GM21528 (cell line): ENCODE results near the gene MYBPHL.
A peak's percentile ranks its signal among the peaks of the same experiment; 100 is the strongest.

Source experiments
- ATAC-seq: cut with Tn5 transposase; IDR thresholded peaks from one replicate; pipeline ENCODE4 v1.9.1; 2021; ENCODE audit warnings: mild to moderate bottlenecking, moderate library complexity; ENCODE audit not compliant: unreplicated experiment, low FRiP score

The MYBPHL gene

DNA sequence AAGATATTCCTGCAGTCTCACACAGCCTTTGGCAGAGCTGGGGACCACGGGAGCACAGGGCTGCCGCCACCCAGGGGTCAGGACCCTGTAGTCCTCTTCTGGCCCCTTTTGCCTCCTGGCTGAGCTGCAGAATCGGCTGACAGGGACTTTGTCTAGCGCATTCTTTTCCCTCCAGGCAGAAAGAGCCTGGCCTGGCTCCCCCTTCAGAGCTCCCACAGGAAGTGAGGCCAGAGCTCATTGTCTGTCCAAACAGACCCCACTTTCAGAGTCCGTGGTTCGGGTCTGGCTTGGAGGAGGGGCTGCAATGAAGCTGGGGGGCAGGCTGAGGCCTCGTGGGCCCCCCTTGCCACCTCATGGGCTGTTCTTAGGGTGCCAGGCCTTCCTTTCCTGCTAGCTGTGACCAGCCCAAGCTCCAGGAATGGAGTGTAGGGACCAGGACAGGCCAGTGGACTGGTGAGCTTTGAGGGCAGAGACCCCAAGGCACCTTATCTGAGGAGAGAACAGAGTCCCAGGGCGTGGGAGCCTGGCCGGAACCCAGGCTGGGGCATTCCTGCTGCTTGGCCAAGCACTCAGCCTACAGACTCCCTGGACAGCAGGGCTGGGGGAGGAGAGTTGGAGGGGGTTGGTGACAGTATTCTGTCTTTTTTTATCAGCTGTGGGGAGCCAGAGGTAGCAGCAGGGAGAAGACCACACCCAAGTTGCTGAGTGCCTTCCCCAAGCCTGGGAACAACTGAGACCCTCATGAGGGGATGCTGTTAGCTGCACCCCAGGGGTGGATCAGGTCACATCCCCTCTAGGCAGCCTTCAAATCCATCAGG, 52.8 kb downstream of the MYBPHL start:
- ATAC-seq = no peak

DNA sequence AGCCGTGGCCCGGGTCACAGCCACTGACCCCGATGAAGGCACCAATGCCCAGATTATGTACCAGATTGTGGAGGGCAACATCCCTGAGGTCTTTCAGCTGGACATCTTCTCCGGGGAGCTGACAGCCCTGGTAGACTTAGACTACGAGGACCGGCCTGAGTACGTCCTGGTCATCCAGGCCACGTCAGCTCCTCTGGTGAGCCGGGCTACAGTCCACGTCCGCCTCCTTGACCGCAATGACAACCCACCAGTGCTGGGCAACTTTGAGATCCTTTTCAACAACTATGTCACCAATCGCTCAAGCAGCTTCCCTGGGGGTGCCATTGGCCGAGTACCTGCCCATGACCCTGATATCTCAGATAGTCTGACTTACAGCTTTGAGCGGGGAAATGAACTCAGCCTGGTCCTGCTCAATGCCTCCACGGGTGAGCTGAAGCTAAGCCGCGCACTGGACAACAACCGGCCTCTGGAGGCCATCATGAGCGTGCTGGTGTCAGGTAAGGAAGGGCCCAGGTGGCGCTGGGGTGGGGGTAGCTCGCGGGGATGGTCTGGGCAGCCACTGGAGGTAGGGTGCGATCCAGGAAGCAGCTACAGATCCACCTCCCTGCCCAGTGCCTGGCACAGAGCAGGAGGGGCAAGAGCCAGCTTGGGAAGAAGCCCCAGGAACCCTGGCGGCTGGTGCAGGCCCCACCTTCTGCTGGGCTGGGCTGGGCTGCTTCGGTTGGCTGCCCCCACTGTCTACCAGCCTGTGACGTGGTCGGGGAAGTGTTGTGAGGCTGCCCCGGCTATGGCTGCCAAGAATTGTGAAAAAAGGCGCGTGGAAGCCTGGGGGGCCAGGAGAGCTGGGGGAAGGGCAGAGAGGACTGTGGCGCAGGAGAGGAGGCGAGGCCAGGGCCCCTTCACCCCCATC, 53.7 kb downstream of the MYBPHL start:
- no peak for ATAC-seq

GRCh38 chr1:109252167-109252892, 54.5 kb downstream of the MYBPHL start:
- ATAC-seq = no peak

DNA sequence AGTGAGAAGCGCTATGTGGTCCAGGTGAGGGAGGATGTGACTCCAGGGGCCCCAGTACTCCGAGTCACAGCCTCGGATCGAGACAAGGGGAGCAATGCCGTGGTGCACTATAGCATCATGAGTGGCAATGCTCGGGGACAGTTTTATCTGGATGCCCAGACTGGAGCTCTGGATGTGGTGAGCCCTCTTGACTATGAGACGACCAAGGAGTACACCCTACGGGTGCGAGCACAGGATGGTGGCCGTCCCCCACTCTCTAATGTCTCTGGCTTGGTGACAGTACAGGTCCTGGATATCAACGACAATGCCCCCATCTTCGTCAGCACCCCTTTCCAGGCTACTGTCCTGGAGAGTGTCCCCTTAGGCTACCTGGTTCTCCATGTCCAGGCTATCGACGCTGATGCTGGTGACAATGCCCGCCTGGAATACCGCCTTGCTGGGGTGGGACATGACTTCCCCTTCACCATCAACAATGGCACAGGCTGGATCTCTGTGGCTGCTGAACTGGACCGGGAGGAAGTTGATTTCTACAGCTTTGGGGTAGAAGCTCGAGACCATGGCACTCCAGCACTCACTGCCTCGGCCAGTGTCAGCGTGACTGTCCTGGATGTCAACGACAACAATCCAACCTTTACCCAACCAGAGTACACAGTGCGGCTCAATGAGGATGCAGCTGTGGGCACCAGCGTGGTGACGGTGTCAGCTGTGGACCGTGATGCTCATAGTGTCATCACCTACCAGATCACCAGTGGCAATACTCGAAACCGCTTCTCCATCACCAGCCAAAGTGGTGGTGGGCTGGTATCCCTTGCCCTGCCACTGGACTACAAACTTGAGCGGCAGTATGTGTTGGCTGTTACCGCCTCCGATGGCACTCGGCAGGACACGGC, 55.3 kb downstream of the MYBPHL start:
- no peak for ATAC-seq

DNA sequence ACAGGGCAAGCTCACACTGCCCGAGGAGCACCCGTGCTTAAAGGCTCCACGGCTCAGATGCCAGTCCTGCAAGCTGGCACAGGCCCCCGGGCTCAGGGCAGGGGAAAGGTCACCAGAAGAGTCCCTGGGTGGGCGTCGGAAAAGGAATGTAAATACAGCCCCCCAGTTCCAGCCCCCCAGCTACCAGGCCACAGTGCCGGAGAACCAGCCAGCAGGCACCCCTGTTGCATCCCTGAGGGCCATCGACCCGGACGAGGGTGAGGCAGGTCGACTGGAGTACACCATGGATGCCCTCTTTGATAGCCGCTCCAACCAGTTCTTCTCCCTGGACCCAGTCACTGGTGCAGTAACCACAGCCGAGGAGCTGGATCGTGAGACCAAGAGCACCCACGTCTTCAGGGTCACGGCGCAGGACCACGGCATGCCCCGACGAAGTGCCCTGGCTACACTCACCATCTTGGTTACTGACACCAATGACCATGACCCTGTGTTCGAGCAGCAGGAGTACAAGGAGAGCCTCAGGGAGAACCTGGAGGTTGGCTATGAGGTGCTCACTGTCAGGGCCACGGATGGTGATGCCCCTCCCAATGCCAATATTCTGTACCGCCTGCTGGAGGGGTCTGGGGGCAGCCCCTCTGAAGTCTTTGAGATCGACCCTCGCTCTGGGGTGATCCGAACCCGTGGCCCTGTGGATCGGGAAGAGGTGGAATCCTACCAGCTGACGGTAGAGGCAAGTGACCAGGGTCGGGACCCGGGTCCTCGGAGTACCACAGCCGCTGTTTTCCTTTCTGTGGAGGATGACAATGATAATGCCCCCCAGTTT, 56.1 kb downstream of the MYBPHL start:
- no peak for ATAC-seq

GRCh38 chr1:109249654-109250401, 57.0 kb downstream of the MYBPHL start:
- peak; percentile 41 for ATAC-seq

- ATAC-seq = peak; percentile 76
These were observed 57.8 kb downstream of the MYBPHL start, which contains the start of gene CELSR2 for GRCh38 chr1:109248797-109249629. Gene CELSR2, plus strand, starts transcription at chr1:109249539. Its CDS starts 541 bp downstream, at chr1:109250080.

DNA sequence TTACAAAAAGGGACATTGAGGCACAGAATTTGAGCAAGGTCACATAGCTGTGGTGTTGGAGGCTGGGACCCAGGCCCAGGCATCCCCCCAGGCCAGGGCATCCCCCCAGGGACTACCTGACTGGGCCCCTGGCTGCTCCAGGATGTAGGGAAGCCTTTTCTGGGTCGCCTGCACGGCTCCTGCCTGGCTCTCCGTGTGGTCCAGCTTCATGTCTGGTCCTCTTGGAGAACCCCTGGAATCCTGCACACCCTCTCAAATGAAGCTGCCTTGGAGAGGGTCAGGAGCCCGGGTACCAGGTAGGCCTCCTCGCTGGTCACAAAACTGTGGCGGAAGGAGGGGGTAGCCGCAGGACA, 58.4 kb downstream of the MYBPHL start:
- ATAC-seq = no peak

DNA sequence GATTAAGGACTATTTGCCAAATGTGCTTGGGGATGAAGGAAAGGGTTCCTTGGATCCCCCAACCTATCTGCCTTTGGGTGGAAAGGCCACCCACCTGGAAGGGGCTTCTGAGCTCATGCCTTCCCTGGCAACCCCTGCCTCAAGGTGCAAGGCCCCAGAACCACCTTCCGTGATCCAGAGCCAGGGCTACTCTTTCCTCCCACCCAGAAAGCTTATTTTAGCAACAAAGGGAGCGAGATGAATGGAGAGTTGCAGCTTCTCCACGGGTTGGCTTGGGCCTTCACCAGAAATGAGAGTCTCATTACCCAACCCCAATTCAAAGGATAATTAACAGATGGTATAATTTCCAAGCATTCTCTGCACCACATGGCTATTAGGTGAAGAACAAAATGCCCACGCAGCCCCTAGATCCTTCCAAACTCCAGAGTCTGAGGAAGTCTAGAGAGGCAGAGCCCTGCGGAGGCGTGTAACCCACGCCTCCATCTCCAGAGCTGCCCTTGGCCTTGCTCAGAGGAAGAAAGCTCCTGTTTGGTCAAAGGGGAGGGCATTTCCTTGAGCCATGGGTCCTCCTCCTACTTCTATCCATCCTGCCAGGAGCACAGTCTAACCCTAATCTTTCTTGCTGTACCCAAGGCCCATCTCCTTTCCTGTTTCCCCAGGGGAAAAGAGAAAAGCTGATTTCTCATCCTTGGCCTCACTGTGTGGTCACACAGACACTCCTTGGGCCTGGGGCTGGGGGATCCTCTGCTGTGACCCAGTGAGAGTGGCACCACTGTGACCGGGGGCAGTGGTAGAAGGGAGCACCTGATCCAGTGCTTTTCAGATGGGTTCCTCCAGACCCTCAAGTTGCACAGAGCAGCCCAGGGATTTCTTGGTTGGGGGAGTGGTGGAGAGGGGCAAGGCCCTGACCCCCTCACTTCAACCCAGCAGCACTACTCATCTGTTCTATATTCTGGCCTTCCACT, 59.1 kb downstream of the MYBPHL start:
- ATAC-seq = no peak

DNA sequence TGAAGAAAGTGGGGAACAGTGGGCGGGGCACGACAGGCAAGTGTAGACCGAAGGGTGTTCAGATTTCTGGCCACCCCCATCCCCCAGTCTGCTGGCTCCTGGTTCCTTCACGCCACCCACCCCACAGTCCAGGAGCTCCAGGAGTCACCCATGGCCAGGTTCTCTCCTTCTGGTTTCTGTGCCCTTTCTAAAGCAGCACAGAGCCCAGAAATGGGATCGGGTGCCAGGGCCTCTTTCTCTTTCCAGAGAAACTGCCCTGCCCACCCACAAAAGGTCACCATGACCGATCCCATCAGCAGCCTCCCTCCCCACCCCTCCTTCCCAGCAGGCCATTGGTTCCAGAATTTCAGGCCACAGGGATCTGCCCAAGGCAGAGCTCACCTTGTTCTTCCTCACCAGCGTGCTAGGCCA, 60.7 kb downstream of the MYBPHL start:
- ATAC-seq = no peak

DNA sequence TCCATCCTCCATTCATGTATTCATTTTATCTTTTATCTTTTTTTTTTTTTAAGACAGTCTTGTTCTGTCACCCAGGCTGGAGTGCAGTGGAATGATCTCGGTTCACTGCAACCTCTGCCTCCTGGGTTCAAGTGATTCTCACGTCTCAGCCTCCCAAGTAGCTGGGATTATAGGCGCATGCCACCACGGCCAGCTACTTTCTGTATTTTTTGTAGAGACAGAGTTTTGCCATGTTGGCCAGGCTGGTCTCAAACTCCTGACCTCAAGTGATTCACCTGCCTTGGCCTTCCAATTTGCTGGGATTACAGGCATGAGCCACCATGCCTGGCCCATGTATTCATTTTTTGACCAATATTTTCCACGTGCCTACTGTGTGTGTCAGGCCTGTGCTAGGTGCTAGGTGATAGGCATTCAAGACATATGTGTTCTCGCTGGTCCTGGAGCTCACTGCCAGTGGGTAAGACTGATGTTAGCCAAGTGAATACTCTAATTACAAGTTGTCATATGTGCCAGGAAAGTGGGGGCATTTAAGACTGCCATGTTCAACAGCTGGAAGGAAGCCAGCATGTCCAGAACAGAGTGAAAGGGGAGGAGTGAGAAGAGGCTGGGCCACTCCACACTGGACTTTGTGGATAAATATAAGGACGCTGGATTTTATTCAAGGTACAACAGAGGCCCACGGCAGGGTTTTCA, 62.8 kb downstream of the MYBPHL start:
- ATAC-seq = no peak

GRCh38 chr1:109243221-109243620, 63.6 kb downstream of the MYBPHL start:
- no peak for ATAC-seq

- ATAC-seq = no peak
These were observed 64.4 kb downstream of the MYBPHL start for GRCh38 chr1:109242387-109242786.
